ENCODE data around the gene COLQ. TPM values are rescaled to one million over a fixed set of nuclear protein-coding genes. Genes with fewer than 3 reads are reported as not detected.

The COLQ gene
- total RNA-seq, 6 donors from 2014 or later, result 1.1 to 34.6 (median 2.6) TPM

DNA sequence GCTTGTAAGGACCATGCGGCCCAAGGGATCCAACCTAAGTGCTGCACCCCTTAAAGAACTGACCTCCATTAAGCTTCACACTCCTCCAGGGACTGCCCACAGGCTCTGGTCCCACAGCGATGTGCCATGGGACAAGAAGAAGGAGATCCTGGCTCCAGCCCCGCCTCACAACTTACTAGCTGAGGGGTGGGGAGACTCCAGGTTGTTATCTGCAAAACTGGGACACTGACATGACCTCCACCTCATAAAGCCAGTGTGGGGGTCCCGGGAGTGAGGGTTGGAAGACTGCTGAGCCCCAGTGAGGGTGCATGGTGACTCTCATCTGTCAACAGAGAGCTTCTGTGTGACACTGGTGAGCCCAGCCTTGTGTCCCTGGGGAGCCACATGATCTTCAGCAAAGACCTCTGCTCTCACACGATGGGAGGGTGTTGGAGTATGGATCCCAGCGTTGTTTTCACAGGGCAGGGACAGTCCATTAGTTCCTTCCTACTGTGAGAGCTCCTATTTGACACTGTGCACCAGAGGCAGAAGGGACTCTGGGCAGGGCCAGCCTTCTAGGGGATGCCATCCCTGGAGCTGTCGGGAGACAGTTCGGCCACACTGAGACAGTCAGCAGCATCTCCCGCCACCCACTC is 67.4 kb downstream of the COLQ start:
- WGBS, 2 donors, result 72 to 75% methylated on average over 8 to 9 of the region's 9 CpGs
- no peaks in the 10 kb centered on the region for H3K36me3 ChIP-seq

DNA sequence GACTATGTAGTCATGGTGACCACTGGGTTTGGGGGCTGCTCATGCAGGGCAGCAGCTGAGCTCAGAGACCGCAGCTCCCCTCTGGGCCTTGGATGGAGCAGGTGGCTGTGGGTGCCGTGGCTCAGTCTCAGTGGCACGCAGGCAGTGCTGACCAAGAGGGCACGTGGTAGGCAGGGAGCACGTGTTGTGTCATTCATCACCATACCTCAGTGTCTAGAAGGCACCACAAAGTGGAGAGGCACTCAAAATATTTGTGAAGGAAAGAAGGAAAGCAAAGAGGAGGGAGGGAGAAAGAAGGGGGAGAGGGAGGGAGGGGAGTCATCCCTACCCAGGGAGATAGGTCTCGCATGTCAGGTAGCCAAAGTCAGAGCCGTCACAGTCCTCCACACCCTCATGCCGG is 68.0 kb downstream of the COLQ start:
- Histone ChIP-seq H3K4me3 (no peak overlapping the region), H3K27me3 (no peaks in the 10 kb centered on the region), H3K36me3 (no peaks in the 10 kb centered on the region), H3K4me1 (no peaks in the 10 kb centered on the region), H3K27ac (no peak overlapping the region), H3K9me3 (no peaks in the 10 kb centered on the region)
- ATAC-seq (ENCODE audit: low FRiP score in 2 of 2) (peak in 1 of 2 donors; percentile 49), DNase-seq (peak in 1 of 2 donors; percentile 36)
- no peak for TF ChIP-seq POLR2A (IDR thresholded peaks at IDR 0.05)
- TF ChIP-seq EP300 (IDR thresholded peaks at IDR 0.05), result no peak
- TF ChIP-seq, protein P1, sequence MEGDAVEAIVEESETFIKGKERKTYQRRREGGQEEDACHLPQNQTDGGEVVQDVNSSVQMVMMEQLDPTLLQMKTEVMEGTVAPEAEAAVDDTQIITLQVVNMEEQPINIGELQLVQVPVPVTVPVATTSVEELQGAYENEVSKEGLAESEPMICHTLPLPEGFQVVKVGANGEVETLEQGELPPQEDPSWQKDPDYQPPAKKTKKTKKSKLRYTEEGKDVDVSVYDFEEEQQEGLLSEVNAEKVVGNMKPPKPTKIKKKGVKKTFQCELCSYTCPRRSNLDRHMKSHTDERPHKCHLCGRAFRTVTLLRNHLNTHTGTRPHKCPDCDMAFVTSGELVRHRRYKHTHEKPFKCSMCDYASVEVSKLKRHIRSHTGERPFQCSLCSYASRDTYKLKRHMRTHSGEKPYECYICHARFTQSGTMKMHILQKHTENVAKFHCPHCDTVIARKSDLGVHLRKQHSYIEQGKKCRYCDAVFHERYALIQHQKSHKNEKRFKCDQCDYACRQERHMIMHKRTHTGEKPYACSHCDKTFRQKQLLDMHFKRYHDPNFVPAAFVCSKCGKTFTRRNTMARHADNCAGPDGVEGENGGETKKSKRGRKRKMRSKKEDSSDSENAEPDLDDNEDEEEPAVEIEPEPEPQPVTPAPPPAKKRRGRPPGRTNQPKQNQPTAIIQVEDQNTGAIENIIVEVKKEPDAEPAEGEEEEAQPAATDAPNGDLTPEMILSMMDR (IDR thresholded peaks at IDR 0.05), result no peak
- TF ChIP-seq POLR2AphosphoS5 (IDR thresholded peaks at IDR 0.05), result no peak
- WGBS, 2 donors, result 77 to 92% methylated on average over 8 of the region's 8 CpGs

More for the DNA sequence above, 67.4 kb downstream of the COLQ start:
- DNase-seq, result no peak
- no peaks in the 10 kb centered on the region for H3K27me3 ChIP-seq
- no peak overlapping the region for H3K4me3 ChIP-seq
- no peak for ATAC-seq (ENCODE audit: low FRiP score in 2 of 2)
- no peak overlapping the region for H3K27ac ChIP-seq
- TF ChIP-seq, protein P1 (IDR thresholded peaks at IDR 0.05), result no peak
- TF ChIP-seq POLR2AphosphoS5 (IDR thresholded peaks at IDR 0.05), result peak in 1 of 2 donors; percentile 20
- no peaks in the 10 kb centered on the region for H3K9me3 ChIP-seq
- H3K4me1 ChIP-seq, result no peaks in the 10 kb centered on the region

DNA sequence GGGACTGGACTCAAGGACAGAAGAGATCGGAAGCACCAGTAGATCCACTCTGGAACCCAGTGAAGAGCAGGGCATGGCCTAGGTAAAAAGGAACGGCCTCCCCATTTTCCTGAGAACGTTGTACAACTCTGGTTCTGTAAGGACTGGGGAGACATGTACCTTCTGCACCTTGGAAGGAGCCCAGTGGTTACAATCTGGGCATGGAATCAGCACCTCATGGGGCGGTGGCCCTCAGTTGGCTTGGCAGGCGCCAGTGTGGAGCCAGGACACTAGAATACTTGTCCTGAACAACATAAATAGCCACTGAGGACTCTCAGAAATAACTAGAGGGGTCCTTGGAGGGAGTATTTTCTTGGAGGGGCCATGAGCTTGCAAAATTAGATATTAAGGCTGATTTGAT is 68.5 kb downstream of the COLQ start:
- 84 to 93% methylated on average over 5 of the region's 5 CpGs for WGBS, 2 donors
- Histone ChIP-seq H3K27ac (no peak overlapping the region), H3K4me3 (no peak overlapping the region), H3K27me3 (no peaks in the 10 kb centered on the region), H3K36me3 (no peaks in the 10 kb centered on the region), H3K4me1 (no peaks in the 10 kb centered on the region), H3K9me3 (no peaks in the 10 kb centered on the region)
- TF ChIP-seq POLR2AphosphoS5 (IDR thresholded peaks at IDR 0.05) (no peak), POLR2A (IDR thresholded peaks at IDR 0.05) (no peak), EP300 (IDR thresholded peaks at IDR 0.05) (no peak)
- TF ChIP-seq, protein P1 (IDR thresholded peaks at IDR 0.05), result no peak
- DNase-seq, result no peak
- ATAC-seq (ENCODE audit: low FRiP score in 2 of 2), result no peak

DNA sequence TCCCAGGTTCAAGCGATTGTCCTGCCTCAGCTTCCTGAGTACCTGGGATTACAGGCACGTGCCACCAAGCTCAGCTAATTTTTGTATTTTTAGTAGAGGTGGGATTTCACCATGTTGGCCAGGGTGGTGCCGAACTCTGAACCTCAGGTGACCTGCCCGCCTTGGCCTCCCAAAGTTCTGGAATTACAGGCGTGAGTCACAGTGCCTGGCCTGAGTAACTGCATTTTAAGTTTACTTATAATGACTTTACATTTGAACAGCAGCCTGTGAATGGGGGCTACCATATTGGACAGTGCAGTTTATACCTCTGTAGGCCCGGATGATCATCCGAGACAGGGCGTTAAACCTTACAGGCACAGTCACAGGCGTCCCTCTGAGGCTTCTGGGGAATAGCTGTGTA is 69.3 kb downstream of the COLQ start:
- Histone ChIP-seq H3K4me1 (no peaks in the 10 kb centered on the region), H3K36me3 (no peaks in the 10 kb centered on the region), H3K9me3 (no peaks in the 10 kb centered on the region), H3K27me3 (no peaks in the 10 kb centered on the region), H3K4me3 (no peak overlapping the region), H3K27ac (no peak overlapping the region)
- ATAC-seq (ENCODE audit: low FRiP score in 2 of 2) (no peak), DNase-seq (no peak)
- WGBS, 2 donors, result 85 to 92% methylated on average over 9 of the region's 9 CpGs
- TF ChIP-seq, protein P1 (IDR thresholded peaks at IDR 0.05), result no peak
- TF ChIP-seq POLR2AphosphoS5 (IDR thresholded peaks at IDR 0.05), result no peak
- no peak for TF ChIP-seq EP300 (IDR thresholded peaks at IDR 0.05)
- no peak for TF ChIP-seq POLR2A (IDR thresholded peaks at IDR 0.05)
